GM12878 (cell line): ENCODE measurements around the gene COLQ. TPM values are rescaled to one million over a fixed set of nuclear protein-coding genes. Genes with fewer than 3 reads are reported as not detected.

ENCODE experiments used
- ATAC-seq: fragments of 200-7000 bp; cut with Tn5 transposase; 3 replicates; pipeline ENCODE4 v1.9.1; 2020; ENCODE audit warnings: mild to moderate bottlenecking, moderate library complexity
- BruUV-seq: library from RNA; stranded (reverse); fragments of 400-500 nt; replicated peaks from 2 replicates; lab custom pipeline; 2021; lab: Mats Ljungman, UMichigan
- CTCF ChIA-PET: fragments of 300-600 bp; sonication (Branson Sonifier 250); formaldehyde crosslinking; extraction: SDS; loops from one replicate; lab custom pipeline; 2021; ENCODE audit warnings: inconsistent platforms; lab: Yijun Ruan, JAX
- POLR2A ChIA-PET: fragments of 350-600 bp; formaldehyde crosslinking; extraction: SDS; loops from one replicate; lab custom pipeline; 2021; ENCODE audit warnings: inconsistent platforms; lab: Charles Lee
- RAD21 ChIA-PET: fragments of 300-600 bp; sonication (Branson Sonifier 250); formaldehyde crosslinking; loops from one replicate; lab custom pipeline; 2023; ENCODE audit warnings: antibody characterized with exemption; ENCODE audit not compliant: unreplicated experiment; lab: Charles Lee
- SMC1A ChIA-PET: fragments of 300-600 bp; sonication (Branson Sonifier 250); formaldehyde crosslinking; loops from one replicate; lab custom pipeline; 2023; ENCODE audit not compliant: unreplicated experiment, uncharacterized antibody; lab: Charles Lee
- DNase-seq: peaks from one replicate; pipeline ENCODE4 v3.0.0-alpha.2; 2011; ENCODE audit warnings: low read depth, low spot score
- FAIRE-seq: peaks from 3 replicates; lab custom pipeline; 2011; peaks lifted over from hg19 to GRCh38; lab: Jason Lieb, UNC
- H2AFZ ChIP-seq: 2 replicates; pipeline ENCODE4 v1.6.0; 2011; ENCODE audit warnings: low read depth, low read length, control low read depth; ENCODE audit not compliant: control insufficient read depth
- H3K27ac ChIP-seq: 2 replicates; pipeline ENCODE4 v1.5.1; 2011; ENCODE audit warnings: control low read depth; ENCODE audit not compliant: control insufficient read depth, insufficient read depth
- H3K27me3 ChIP-seq, 2 experiments: replicated peaks in 1 of 2; 2 replicates each; pipeline versions ENCODE4 v1.6.0 to v1.6.1; 2011; ENCODE audit warnings: low read length in 1 of 2; ENCODE audit not compliant: control insufficient read depth in 2 of 2, insufficient read depth in 2 of 2
- H3K36me3 ChIP-seq, 2 experiments: 2 replicates each; pipeline ENCODE4 v1.5.1; 2011; ENCODE audit warnings: low read length in 1 of 2; ENCODE audit not compliant: control insufficient read depth in 2 of 2, insufficient read depth in 2 of 2
- H3K4me1 ChIP-seq: 2 replicates; pipeline ENCODE4 v1.6.1; 2011; ENCODE audit warnings: mild to moderate bottlenecking, low read length, moderate library complexity, mixed read lengths; ENCODE audit not compliant: control insufficient read depth, insufficient read depth
- H3K4me2 ChIP-seq: 2 replicates; pipeline ENCODE4 v1.6.0; 2011; ENCODE audit warnings: control low read depth; ENCODE audit not compliant: control insufficient read depth, insufficient read depth
- H3K4me3 ChIP-seq: fragments of 200-600 bp; sonication (generic); 2 replicates; pipeline ENCODE4 v1.5.1; 2016
- H3K79me2 ChIP-seq: 2 replicates; pipeline ENCODE4 v1.6.0; 2011; ENCODE audit warnings: low read length; ENCODE audit not compliant: control insufficient read depth, insufficient read depth
- H3K9ac ChIP-seq: 2 replicates; pipeline ENCODE4 v1.8.0; 2011; ENCODE audit warnings: low read length, control low read depth, mixed read lengths; ENCODE audit not compliant: control insufficient read depth, insufficient read depth
- H3K9me3 ChIP-seq: replicated peaks from 3 replicates; pipeline ENCODE4 v1.5.1; 2011; ENCODE audit warnings: mild to moderate bottlenecking, low read length; ENCODE audit not compliant: control insufficient read depth, insufficient read depth
- H4K20me1 ChIP-seq: 2 replicates; pipeline ENCODE4 v1.6.0; 2011; ENCODE audit not compliant: control insufficient read depth, insufficient read depth
- CBX5 ChIP-seq: sonication (generic); IDR thresholded peaks from 2 replicates; pipeline ENCODE4 v1.6.1; 2016; ENCODE audit warnings: low read depth, moderate library complexity, mild to moderate bottlenecking, inconsistent platforms
- EED ChIP-seq: sonication (generic); IDR thresholded peaks from 2 replicates; pipeline ENCODE4 v1.6.1; 2016; ENCODE audit warnings: antibody characterized with exemption, low read depth
- EGR1 ChIP-seq, 2 experiments: IDR thresholded peaks; 1 replicate in 1 of 2; 2 replicates in 1 of 2; pipeline ENCODE4 v1.6.1; 2011 to 2012; ENCODE audit warnings: low read depth in 2 of 2, low read length in 2 of 2, borderline replicate concordance in 1 of 2, mild to moderate bottlenecking in 1 of 2, moderate library complexity in 1 of 2
- MXI1 ChIP-seq: fragments of 150-350 bp; IDR thresholded peaks from 2 replicates; pipeline ENCODE4 v1.6.1; 2011; ENCODE audit warnings: low read depth, mild to moderate bottlenecking, inconsistent platforms, low read length, improper control_type of control experiment
- MYB ChIP-seq: fragments of 150-350 bp; IDR thresholded peaks from 2 replicates; pipeline ENCODE4 v1.6.1; 2014; ENCODE audit warnings: mild to moderate bottlenecking, low read depth, low read length, borderline replicate concordance
- PAX8 ChIP-seq: fragments of 450-650 bp; IDR thresholded peaks from 2 replicates; pipeline ENCODE4 v1.6.1; 2017; ENCODE audit warnings: mild to moderate bottlenecking, moderate library complexity
- POLR2AphosphoS2 ChIP-seq: IDR thresholded peaks from 2 replicates; pipeline ENCODE4 v1.6.1; 2011; ENCODE audit warnings: low read depth, mild to moderate bottlenecking, low read length, improper control_type of control experiment, moderate library complexity
- POU2F2 ChIP-seq: IDR thresholded peaks from 3 replicates; pipeline ENCODE4 v1.6.1; 2011; ENCODE audit warnings: low read depth, mild to moderate bottlenecking, low read length, borderline replicate concordance
- RCOR1 ChIP-seq: conservative IDR thresholded peaks from 2 replicates; pipeline ENCODE4 v1.6.1; 2012; ENCODE audit warnings: low read depth, low read length, improper control_type of control experiment
- WGBS: methylation state at CpG from one replicate; pipeline ENCODE4 v1.1.6; 2016; ENCODE audit warnings: low lambda C conversion rate; ENCODE audit not compliant: insufficient replicate concordance, insufficient coverage; ENCODE audit errors: missing lambda C conversion rate; 5-methylcytosine and 5-hydroxymethylcytosine counted together
- in situ Hi-C: fragments of 300-500 bp; cut with MboI; formaldehyde crosslinking; loops from 9 replicates; pipeline ENCODE4 v1.14.3; 2018; ENCODE audit warnings: mixed read lengths
- intact Hi-C: fragments of 100-400 bp; cut with micrococcal nuclease; formaldehyde crosslinking; loops from one replicate; pipeline ENCODE4 v1.14.2; 2022; ENCODE audit not compliant: unreplicated experiment
- polyA plus RNA-seq, 11 experiments: library from polyadenylated mRNA; depleted of rRNA in 4 of 11; unstranded in 6 of 11; stranded (reverse) in 5 of 11; fragments of >200 nt; fragmentation: Nextera tagmentation in 4 of 11; fragmentation: Illumina TruSeq in 1 of 11; extraction: Ambion mirVana in 4 of 11; extraction: Trizol in 1 of 11; gene quantifications; 1 replicate in 1 of 11; 2 replicates in 10 of 11; pipeline versions ENCODE4 v1.2.1 to v1.2.3, GENCODE V29; 2011 to 2016; ENCODE audit warnings: inconsistent platforms in 2 of 11, missing spikeins in 2 of 11, low read depth in 1 of 11
- total RNA-seq, 4 experiments: library from RNA; depleted of rRNA in 3 of 4; stranded (reverse); fragments of >200 nt in 3 of 4; fragmentation: Illumina TruSeq in 1 of 4; extraction: Trizol in 1 of 4; gene quantifications; 2 replicates each; pipeline versions ENCODE4 v1.2.1 to v1.2.3, GENCODE V29; 2013 to 2021
- TF ChIP-seq, protein P1 (sequence below): fragments of 150-350 bp; IDR thresholded peaks from 2 replicates; pipeline ENCODE4 v1.6.1; 2014; ENCODE audit warnings: mild to moderate bottlenecking, low read depth, low read length
- TF ChIP-seq, protein P2 (sequence below): IDR thresholded peaks from 2 replicates; pipeline ENCODE4 v1.6.1; 2012; ENCODE audit warnings: improper control_type of control experiment, low read depth, low read length; ENCODE audit not compliant: insufficient replicate concordance

Gene COLQ
- total and polyA plus RNA-seq, 10 of the 15 experiments (the other 5 are each of a cell fraction or from before 2014, with no cell fraction given), result 0.13 to 2.7 (median 0.70) TPM

DNA sequence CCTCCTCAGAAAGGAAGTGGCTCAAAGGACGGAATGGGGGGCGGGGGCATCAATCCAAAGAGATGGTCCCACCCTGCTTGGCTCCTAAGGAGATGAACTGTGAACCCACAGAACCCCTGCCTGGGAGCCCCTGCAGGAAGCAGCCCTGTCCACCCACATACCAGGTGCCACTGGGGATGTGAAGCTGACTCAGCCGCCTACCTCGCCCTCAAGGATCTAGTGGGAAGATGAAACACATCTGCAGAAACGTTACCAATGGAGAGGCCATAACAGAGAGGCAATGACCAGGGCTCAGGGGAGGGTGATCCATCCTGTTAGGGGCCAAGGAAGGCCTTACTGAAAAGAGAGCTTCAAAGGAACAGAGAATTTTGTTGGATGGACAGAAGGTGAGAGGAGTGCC lies 59.1 kb downstream of the COLQ start:
- SMC1A ChIA-PET, result interaction anchor here (1.2 kb wide), 1 partner anchor 32 kb away, joined by 3 read pairs; no protein-coding TSS in a partner anchor
- CTCF ChIA-PET, result no interaction called here
- DNase-seq, result no peak

More for the DNA sequence above, 59.1 kb downstream of the COLQ start:
- ChIA-PET RAD21 (no interaction called here), POLR2A (interaction anchor here (1.1 kb wide), 1 partner anchor 19 kb away, joined by 3 read pairs; no protein-coding TSS in a partner anchor)
- no peak overlapping the region for H2AFZ ChIP-seq
- no peaks in the 10 kb centered on the region for H3K79me2 ChIP-seq
- no peak for ATAC-seq
- no peaks in the 10 kb centered on the region for H3K36me3 ChIP-seq
- no peak overlapping the region for H3K9ac ChIP-seq
- no peak for TF ChIP-seq EGR1 (IDR thresholded peaks at IDR 0.05; ENCODE audit: borderline replicate concordance in 1 of 2, low read depth in 2 of 2, low read length in 2 of 2)
- TF ChIP-seq POU2F2, result no peak
- TF ChIP-seq MYB, result no peak
- no peak for TF ChIP-seq POLR2AphosphoS2
- TF ChIP-seq, protein P1, sequence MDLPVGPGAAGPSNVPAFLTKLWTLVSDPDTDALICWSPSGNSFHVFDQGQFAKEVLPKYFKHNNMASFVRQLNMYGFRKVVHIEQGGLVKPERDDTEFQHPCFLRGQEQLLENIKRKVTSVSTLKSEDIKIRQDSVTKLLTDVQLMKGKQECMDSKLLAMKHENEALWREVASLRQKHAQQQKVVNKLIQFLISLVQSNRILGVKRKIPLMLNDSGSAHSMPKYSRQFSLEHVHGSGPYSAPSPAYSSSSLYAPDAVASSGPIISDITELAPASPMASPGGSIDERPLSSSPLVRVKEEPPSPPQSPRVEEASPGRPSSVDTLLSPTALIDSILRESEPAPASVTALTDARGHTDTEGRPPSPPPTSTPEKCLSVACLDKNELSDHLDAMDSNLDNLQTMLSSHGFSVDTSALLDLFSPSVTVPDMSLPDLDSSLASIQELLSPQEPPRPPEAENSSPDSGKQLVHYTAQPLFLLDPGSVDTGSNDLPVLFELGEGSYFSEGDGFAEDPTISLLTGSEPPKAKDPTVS, result no peak
- TF ChIP-seq RCOR1, result no peak
- TF ChIP-seq CBX5, result no peak
- no peak for TF ChIP-seq MXI1
- TF ChIP-seq, protein P2, sequence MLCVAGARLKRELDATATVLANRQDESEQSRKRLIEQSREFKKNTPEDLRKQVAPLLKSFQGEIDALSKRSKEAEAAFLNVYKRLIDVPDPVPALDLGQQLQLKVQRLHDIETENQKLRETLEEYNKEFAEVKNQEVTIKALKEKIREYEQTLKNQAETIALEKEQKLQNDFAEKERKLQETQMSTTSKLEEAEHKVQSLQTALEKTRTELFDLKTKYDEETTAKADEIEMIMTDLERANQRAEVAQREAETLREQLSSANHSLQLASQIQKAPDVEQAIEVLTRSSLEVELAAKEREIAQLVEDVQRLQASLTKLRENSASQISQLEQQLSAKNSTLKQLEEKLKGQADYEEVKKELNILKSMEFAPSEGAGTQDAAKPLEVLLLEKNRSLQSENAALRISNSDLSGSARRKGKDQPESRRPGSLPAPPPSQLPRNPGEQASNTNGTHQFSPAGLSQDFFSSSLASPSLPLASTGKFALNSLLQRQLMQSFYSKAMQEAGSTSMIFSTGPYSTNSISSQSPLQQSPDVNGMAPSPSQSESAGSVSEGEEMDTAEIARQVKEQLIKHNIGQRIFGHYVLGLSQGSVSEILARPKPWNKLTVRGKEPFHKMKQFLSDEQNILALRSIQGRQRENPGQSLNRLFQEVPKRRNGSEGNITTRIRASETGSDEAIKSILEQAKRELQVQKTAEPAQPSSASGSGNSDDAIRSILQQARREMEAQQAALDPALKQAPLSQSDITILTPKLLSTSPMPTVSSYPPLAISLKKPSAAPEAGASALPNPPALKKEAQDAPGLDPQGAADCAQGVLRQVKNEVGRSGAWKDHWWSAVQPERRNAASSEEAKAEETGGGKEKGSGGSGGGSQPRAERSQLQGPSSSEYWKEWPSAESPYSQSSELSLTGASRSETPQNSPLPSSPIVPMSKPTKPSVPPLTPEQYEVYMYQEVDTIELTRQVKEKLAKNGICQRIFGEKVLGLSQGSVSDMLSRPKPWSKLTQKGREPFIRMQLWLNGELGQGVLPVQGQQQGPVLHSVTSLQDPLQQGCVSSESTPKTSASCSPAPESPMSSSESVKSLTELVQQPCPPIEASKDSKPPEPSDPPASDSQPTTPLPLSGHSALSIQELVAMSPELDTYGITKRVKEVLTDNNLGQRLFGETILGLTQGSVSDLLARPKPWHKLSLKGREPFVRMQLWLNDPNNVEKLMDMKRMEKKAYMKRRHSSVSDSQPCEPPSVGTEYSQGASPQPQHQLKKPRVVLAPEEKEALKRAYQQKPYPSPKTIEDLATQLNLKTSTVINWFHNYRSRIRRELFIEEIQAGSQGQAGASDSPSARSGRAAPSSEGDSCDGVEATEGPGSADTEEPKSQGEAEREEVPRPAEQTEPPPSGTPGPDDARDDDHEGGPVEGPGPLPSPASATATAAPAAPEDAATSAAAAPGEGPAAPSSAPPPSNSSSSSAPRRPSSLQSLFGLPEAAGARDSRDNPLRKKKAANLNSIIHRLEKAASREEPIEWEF, result no peak
- TF ChIP-seq PAX8, result no peak
- no peak for TF ChIP-seq EED
- no peaks in the 10 kb centered on the region; the same call in 1 of the 2 replicates for H3K4me1 ChIP-seq
- FAIRE-seq, result no peak
- H3K4me2 ChIP-seq, result no peak overlapping the region
- no peak overlapping the region for H3K4me3 ChIP-seq
- H3K27ac ChIP-seq, result no peak overlapping the region
- in situ Hi-C loops (no loop called here), intact Hi-C loops (no loop called here)
- BruUV-seq, result no TSS peak
- H3K27me3 ChIP-seq, result no peaks in the 10 kb centered on the region
- WGBS, result 50% methylated on average over 5 of the region's 5 CpGs
- H4K20me1 ChIP-seq, result no peaks in the 10 kb centered on the region
- no peaks in the 10 kb centered on the region for H3K9me3 ChIP-seq
